Testis (tissue), 3 donors: ENCODE data around the gene ADD3. TPM values are rescaled to one million over a fixed set of nuclear protein-coding genes. Genes with fewer than 3 reads are reported as not detected.

Experiments
- DNase-seq: peaks from one replicate; pipeline ENCODE4 v3.0.0-alpha.2; 2019
- H3K27ac ChIP-seq, 2 donors: fragments of 200-600 bp; sonication (generic); one replicate each; pipeline ENCODE4 v1.5.1; 2019
- H3K27me3 ChIP-seq: fragments of 200-600 bp; sonication (generic); one replicate; pipeline ENCODE4 v1.5.1; 2019
- H3K36me3 ChIP-seq: fragments of 200-600 bp; sonication (generic); one replicate; pipeline ENCODE4 v1.5.1; 2017; ENCODE audit warnings: low read depth; ENCODE audit errors: missing control alignments
- H3K4me1 ChIP-seq: fragments of 200-600 bp; sonication (generic); one replicate; pipeline ENCODE4 v1.5.1; 2019
- H3K4me3 ChIP-seq, 2 donors: fragments of 200-600 bp; sonication (generic); one replicate each; pipeline ENCODE4 v1.5.1; 2017 to 2019
- H3K9me3 ChIP-seq: fragments of 200-600 bp; sonication (generic); one replicate; pipeline ENCODE4 v1.5.1; 2017
- POLR2A ChIP-seq: fragments of 450-650 bp; IDR thresholded peaks from one replicate; pipeline ENCODE4 v1.6.1; 2017; ENCODE audit warnings: antibody characterized with exemption, mild to moderate bottlenecking, moderate library complexity
- WGBS, 2 donors: methylation state at CpG; one replicate each; pipeline ENCODE4 v1.1.5; 2018; 5-methylcytosine and 5-hydroxymethylcytosine counted together
- intact Hi-C: fragments of 100-400 bp; cut with DNase I; formaldehyde crosslinking; loops from one replicate; pipeline ENCODE4 v1.15.1; 2023; ENCODE audit warnings: low total_unique reads
- polyA plus RNA-seq: library from polyadenylated mRNA; stranded (reverse); fragments of 350-450 nt; fragmentation: Illumina TruSeq; extraction: RNeasy Lipid Tissue Mini Kit (QIAGEN cat#74804); gene quantifications from one replicate; pipeline ENCODE4 v1.2.3, GENCODE V29; 2014; ENCODE audit warnings: low read depth, low replicate concordance; ENCODE audit not compliant: insufficient read depth
- total RNA-seq, 2 donors: library from RNA; depleted of rRNA; stranded (reverse); fragments of >200 nt; gene quantifications; one replicate each; pipeline ENCODE4 v1.2.3, GENCODE V29; 2016
- TF ChIP-seq, protein P1 (sequence below), 3 experiments: fragments of 450-650 bp in 2 of 3; fragments of 200-600 bp in 1 of 3; sonication (generic) in 1 of 3; IDR thresholded peaks; one replicate each; pipeline ENCODE4 v1.5.1; 2016 to 2019; ENCODE audit warnings: antibody characterized with exemption in 3 of 3, mild to moderate bottlenecking in 2 of 3, moderate library complexity in 1 of 3

Gene ADD3
- total and polyA plus RNA-seq, 3 donors from 2014 or later, result 155 to 394 (median 240) TPM

DNA sequence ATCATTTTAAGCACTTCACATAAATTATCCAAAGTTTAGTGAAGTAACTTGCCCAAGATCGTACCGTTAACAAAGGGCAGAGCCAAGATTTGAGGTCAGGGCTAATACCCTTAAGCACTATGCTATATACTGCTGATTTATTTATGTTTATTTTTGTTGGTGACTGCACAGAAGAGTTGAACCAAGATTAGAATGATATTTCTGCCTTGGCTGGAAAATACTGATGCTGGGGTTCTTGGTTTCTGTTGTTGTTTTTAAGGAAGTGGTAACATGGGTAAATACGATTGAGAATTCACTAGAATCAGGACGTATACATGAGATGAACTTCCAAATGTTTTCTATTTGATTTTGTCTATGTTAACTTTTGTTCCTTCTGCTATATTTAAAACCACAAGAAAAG is 9.3 kb downstream of the ADD3 start:
- intact Hi-C loops, result no loop called here
- 58 to 73% methylated on average over 4 of the region's 4 CpGs for WGBS, 2 donors

GRCh38 chr10:110017907-110018306 is 10.1 kb downstream of the ADD3 start:
- Histone ChIP-seq H3K4me1 (no peaks in the 10 kb centered on the region), H3K27ac (no peak overlapping the region), H3K9me3 (no peaks in the 10 kb centered on the region), H3K36me3 (no peaks in the 10 kb centered on the region), H3K4me3 (no peak overlapping the region), H3K27me3 (no peaks in the 10 kb centered on the region)
- TF ChIP-seq POLR2A, result no peak
- TF ChIP-seq, protein P1, sequence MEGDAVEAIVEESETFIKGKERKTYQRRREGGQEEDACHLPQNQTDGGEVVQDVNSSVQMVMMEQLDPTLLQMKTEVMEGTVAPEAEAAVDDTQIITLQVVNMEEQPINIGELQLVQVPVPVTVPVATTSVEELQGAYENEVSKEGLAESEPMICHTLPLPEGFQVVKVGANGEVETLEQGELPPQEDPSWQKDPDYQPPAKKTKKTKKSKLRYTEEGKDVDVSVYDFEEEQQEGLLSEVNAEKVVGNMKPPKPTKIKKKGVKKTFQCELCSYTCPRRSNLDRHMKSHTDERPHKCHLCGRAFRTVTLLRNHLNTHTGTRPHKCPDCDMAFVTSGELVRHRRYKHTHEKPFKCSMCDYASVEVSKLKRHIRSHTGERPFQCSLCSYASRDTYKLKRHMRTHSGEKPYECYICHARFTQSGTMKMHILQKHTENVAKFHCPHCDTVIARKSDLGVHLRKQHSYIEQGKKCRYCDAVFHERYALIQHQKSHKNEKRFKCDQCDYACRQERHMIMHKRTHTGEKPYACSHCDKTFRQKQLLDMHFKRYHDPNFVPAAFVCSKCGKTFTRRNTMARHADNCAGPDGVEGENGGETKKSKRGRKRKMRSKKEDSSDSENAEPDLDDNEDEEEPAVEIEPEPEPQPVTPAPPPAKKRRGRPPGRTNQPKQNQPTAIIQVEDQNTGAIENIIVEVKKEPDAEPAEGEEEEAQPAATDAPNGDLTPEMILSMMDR (IDR thresholded peaks at IDR 0.05), result no peak
- DNase-seq, result no peak
- intact Hi-C loops, result no loop called here
- WGBS, 2 donors, result 60 to 82% methylated on average over 1 of the region's 1 CpG

More for the DNA sequence above, 9.3 kb downstream of the ADD3 start:
- Histone ChIP-seq H3K27ac (no peak overlapping the region), H3K9me3 (no peaks in the 10 kb centered on the region), H3K4me1 (no peaks in the 10 kb centered on the region), H3K27me3 (no peaks in the 10 kb centered on the region), H3K4me3 (no peak overlapping the region), H3K36me3 (no peaks in the 10 kb centered on the region)
- TF ChIP-seq POLR2A, result no peak
- TF ChIP-seq, protein P1 (IDR thresholded peaks at IDR 0.05), result no peak
- no peak for DNase-seq

DNA sequence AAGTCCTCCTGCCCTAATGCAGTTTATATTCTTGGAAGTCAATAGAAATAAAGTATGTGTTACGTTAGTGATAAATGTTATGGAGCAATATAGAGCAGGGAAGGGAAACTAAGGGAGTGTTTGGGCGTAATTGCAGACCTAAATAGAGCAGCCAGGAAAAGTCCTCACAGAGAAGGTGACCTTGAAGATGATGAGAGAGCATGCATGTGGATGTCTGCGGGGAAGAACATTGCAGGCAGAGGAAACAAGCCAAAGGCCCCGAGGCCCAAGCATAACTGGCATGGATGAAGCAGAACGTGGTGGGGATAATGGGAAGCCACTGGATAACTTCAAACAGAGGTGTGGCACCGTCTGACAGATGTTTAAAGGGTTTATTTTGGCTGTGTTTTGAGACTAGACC is 12.5 kb downstream of the ADD3 start:
- Histone ChIP-seq H3K4me3 (no peak overlapping the region), H3K4me1 (no peaks in the 10 kb centered on the region), H3K36me3 (no peaks in the 10 kb centered on the region), H3K9me3 (no peaks in the 10 kb centered on the region), H3K27ac (no peak overlapping the region), H3K27me3 (no peaks in the 10 kb centered on the region)
- peak; percentile 26 for DNase-seq
- TF ChIP-seq, protein P1 (IDR thresholded peaks at IDR 0.05), result no peak
- TF ChIP-seq POLR2A, result no peak
- 47 to 52% methylated on average over 6 of the region's 6 CpGs for WGBS, 2 donors
- intact Hi-C loops, result no loop called here

DNA sequence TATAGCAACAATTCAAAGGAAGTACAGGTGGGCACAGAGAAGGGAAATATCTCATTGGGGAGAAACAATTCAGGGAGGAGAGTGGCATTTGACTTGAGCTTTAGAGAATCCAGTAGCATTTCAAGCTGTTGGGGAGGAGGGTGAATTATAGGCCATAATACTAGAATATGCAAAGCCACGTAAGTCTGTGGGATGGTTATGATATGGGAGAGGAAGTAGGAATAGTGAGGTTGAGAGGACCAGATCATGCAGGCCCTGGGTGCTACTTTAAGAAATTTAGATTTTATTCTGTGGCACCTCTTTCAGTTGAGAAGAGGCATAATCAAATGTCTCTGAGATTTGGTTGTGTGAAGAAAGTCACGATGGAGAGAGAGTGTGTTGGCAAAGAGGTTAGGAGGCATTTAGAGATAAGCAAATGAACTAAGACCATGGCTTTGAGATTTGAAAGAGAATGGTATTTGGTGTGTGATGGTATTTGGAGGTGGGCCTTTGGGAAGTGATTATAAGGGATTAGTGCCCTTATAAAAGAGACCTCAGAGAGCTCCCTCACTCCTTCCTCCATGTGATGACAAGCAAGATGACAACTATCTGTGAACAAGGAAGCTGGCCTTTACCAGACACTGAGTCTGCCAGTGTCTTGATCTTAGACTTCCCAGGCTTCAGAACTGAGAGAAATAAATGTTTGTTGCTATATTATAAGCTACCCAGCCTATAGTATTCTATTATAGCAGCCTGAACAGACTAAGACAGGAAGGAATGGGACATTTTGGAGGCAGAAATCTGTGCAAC is 15.1 kb downstream of the ADD3 start:
- Histone ChIP-seq H3K9me3 (no peaks in the 10 kb centered on the region), H3K27me3 (no peaks in the 10 kb centered on the region), H3K4me1 (no peaks in the 10 kb centered on the region), H3K36me3 (no peaks in the 10 kb centered on the region), H3K4me3 (no peak overlapping the region), H3K27ac (no peak overlapping the region)
- intact Hi-C loops, result no loop called here
- WGBS, 2 donors, result 55 to 81% methylated on average over 2 of the region's 2 CpGs
- TF ChIP-seq, protein P1 (IDR thresholded peaks at IDR 0.05), result no peak
- TF ChIP-seq POLR2A, result no peak
- DNase-seq, result no peak
